GM18505 (cell line): ENCODE results near the gene KIF23.

Experiments
- ATAC-seq: cut with Tn5 transposase; IDR thresholded peaks from one replicate; pipeline ENCODE4 v1.9.1; 2021; ENCODE audit not compliant: unreplicated experiment
- POLR2A ChIP-seq: IDR thresholded peaks from 4 replicates; pipeline ENCODE4 v1.6.1; 2011; ENCODE audit warnings: borderline replicate concordance; ENCODE audit not compliant: insufficient read depth, insufficient read length; ENCODE audit errors: extremely low read depth

KIF23 gene

DNA sequence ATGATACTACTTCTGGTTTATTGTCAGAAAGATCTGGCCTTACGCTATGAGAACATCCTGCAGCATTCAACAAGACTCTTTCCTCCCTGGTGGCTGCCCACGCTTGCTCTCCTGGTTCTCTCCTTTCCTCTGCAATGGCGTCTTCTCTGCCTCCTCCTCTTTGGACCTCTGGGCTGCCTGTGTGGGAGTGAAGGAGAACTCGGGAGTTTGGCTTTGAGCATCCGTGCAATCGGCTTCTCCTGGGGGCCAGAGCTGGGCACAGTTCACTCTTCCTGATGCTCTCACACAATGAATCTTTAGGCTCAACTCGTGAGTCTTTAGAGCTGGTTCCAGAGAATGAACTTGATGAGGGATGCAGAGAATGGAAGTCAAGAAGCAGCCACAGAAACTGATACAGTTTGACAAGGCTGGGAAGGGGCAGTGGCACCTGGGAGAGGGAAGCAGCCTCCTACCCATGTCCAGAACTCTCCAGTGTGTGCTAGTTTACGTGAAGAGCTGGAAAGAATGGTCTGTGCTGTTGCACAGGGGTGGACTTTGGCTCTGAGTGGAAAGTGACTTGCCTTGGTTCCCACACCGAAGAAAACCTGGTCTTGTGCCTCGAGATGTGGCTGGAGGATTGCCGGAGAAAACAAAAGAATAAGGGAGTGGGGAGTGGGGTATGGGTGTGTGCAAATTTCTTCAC lies 76.3 kb downstream of the KIF23 start:
- TF ChIP-seq POLR2A = no peak
- ATAC-seq = no peak

DNA sequence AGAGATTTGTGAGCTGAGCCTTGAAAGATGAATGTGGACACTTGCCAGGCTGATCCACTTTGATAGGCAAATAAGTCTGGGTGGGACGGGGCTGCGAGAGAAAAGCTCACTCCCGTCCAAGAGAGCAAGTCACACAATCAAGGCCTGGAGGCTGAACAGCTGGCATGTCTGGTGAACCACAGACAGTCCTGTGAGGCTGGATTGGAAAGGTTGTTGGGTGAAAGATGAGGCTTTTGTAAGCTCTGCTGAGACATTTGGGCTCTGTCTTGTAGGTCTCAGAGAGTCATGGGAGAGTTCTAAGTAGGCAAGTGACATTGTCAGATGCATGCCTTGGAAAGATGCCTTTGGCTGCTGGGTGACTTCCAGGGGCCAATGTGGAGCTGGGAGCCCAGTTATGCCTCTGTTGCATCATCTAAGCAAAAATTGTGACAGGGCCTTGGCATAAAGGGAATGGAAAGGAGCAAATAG lies 76.9 kb downstream of the KIF23 start:
- TF ChIP-seq POLR2A = no peak
- ATAC-seq = no peak

DNA sequence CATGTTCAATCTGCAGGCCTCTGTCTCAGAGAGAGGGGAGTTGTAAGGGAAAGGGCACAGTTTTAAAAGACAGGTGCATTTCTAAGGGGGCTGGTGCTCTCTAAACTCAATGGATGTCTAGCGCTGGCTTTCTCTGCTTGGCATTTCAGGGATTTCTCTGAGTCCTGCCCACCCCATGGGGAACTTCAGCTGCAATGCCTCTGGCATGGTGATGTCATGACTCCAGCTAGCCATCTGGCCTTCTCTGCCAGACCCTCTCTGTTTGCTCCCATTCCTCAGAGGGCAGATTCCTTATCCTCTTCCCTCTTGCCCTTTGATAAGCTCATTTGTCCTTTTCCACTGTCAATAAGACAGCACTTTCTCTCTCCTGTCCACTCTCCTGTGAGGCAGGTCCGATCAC lies 79.3 kb downstream of the KIF23 start:
- TF ChIP-seq POLR2A = no peak
- no peak for ATAC-seq

DNA sequence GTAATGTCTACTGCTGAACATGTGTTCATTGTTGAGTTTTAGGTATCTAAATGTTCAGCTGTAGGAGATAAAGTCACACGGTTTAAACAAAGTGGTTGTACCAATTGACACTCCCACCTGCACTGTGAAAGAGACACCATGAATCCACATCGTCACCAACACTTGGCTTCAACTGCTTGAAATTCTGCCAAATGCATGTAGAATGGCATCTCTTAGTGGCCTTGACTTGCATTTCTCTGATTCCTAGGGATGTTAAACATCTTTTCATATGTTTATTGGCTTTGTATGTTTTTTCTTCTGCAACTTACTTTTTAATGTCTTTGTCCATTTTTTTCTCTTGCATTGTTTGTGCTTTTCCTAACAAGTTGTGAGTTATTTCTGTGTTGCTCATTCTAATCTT lies 81.9 kb downstream of the KIF23 start:
- no peak for ATAC-seq
- TF ChIP-seq POLR2A = no peak

DNA sequence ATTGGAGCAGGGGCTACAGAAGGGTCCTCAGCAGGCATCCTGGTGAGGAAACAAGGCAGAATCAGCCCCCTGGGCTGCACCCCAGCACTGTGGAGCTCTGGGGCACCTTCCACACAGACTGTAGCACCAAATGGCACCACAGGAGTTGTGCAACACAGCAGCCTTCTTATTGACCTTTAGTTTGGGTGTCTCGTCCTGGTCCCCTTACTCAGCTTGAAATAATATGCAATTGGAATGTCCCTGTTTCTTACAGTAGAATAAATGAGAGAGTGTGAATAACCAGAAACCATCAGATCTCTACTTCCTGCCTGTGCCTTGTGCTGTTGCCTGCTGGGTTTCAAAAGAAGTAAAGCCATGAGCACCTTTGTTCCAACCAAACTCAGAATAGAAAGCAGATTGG lies 82.9 kb downstream of the KIF23 start:
- TF ChIP-seq POLR2A = no peak
- ATAC-seq = no peak

DNA sequence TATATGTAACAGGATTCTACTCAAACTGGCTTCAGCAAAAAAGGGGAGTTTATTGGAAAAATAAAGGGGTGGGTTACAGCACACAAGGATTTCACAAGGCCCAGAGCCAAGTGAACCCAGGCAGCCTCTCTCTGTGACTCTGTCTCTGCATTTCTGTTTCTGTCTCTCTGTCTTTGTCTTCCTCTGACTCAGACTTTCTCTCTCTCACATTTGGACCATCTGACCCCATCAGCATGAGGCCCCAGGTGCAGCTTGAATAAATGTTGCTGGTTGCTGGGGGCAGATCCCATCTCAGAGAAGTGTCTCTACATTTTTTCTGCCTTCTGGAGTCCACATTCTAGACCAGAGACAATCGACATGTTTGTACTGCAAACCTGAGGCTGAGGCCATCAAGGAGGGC lies 83.5 kb downstream of the KIF23 start:
- ATAC-seq = no peak
- no peak for TF ChIP-seq POLR2A
